Thoracic aorta (tissue), 2 donors: ENCODE results near the gene PARD3B. TPM values are rescaled to one million over a fixed set of nuclear protein-coding genes. Genes with fewer than 3 reads are reported as not detected.

Experiments
- ATAC-seq: fragments of 150-250 bp; one replicate; pipeline ENCODE4 v1.8.0; 2017; ENCODE audit warnings: low read depth; ENCODE audit not compliant: insufficient number of reproducible peaks, low FRiP score
- DNase-seq: peaks from one replicate; pipeline ENCODE4 v3.0.0-alpha.2; 2020; ENCODE audit warnings: low spot score
- H3K27ac ChIP-seq, 2 donors: fragments of 200-600 bp; sonication (generic); 1 replicate in 1 of 2; 2 replicates in 1 of 2; pipeline ENCODE4 v1.5.1; 2016; ENCODE audit warnings: mild to moderate bottlenecking in 2 of 2, moderate library complexity in 2 of 2
- H3K27me3 ChIP-seq: fragments of 200-600 bp; sonication (generic); replicated peaks from 2 replicates; pipeline ENCODE4 v1.6.0; 2016; ENCODE audit warnings: mild to moderate bottlenecking; ENCODE audit not compliant: insufficient read depth
- H3K36me3 ChIP-seq: fragments of 200-600 bp; sonication (generic); one replicate; pipeline ENCODE4 v1.5.1; 2016
- H3K4me1 ChIP-seq, 2 donors: fragments of 200-600 bp; sonication (generic); 1 replicate in 1 of 2; 2 replicates in 1 of 2; pipeline versions ENCODE4 v1.5.1 to v1.6.0; 2016; ENCODE audit warnings: low read depth in 2 of 2, mild to moderate bottlenecking in 1 of 2; ENCODE audit not compliant: control insufficient read depth in 1 of 2
- H3K4me3 ChIP-seq: fragments of 200-600 bp; sonication (generic); 2 replicates; pipeline ENCODE4 v1.5.1; 2016; ENCODE audit warnings: mild to moderate bottlenecking
- H3K9me3 ChIP-seq: fragments of 200-600 bp; sonication (generic); 2 replicates; pipeline ENCODE4 v1.5.1; 2016
- total RNA-seq, 2 donors: library from RNA; depleted of rRNA; stranded (reverse); fragments of >200 nt; gene quantifications; one replicate each; pipeline versions ENCODE4 v1.1.0 to v1.2.3, GENCODE V29; 2016
- TF ChIP-seq, protein P1 (sequence below): fragments of 200-600 bp; sonication (generic); IDR thresholded peaks from one replicate; pipeline ENCODE4 v1.5.1; 2019; ENCODE audit warnings: antibody characterized with exemption

Gene PARD3B
- total RNA-seq, 2 donors from 2014 or later, result 25.7 to 34.5 TPM

DNA sequence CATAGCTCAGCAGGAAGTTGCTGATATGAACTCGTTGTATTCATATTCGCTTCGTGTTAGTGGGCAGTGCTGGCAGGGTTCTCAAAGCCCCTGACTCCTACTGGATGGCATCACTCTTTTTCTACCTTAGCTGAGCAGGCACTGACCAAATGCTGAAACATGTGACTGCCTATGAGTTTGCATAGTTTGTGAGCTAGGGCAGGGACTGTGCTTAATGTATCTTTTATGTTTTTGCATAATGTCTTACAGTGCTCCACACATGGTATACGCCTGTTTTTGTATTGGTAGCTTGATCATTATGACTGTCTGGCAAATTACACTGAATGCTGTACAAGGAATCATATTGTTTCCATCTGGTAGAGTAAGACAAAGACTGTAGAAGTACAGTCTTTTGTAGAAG lies 305.3 kb downstream of the PARD3B start:
- no peak for ATAC-seq
- Histone ChIP-seq H3K9me3 (no peaks in the 10 kb centered on the region), H3K36me3 (no peaks in the 10 kb centered on the region), H3K27me3 (no peaks in the 10 kb centered on the region), H3K27ac (no peak overlapping the region), H3K4me1 (no peaks in the 10 kb centered on the region), H3K4me3 (no peak overlapping the region)
- TF ChIP-seq, protein P1, sequence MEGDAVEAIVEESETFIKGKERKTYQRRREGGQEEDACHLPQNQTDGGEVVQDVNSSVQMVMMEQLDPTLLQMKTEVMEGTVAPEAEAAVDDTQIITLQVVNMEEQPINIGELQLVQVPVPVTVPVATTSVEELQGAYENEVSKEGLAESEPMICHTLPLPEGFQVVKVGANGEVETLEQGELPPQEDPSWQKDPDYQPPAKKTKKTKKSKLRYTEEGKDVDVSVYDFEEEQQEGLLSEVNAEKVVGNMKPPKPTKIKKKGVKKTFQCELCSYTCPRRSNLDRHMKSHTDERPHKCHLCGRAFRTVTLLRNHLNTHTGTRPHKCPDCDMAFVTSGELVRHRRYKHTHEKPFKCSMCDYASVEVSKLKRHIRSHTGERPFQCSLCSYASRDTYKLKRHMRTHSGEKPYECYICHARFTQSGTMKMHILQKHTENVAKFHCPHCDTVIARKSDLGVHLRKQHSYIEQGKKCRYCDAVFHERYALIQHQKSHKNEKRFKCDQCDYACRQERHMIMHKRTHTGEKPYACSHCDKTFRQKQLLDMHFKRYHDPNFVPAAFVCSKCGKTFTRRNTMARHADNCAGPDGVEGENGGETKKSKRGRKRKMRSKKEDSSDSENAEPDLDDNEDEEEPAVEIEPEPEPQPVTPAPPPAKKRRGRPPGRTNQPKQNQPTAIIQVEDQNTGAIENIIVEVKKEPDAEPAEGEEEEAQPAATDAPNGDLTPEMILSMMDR, result no peak
- DNase-seq, result no peak

DNA sequence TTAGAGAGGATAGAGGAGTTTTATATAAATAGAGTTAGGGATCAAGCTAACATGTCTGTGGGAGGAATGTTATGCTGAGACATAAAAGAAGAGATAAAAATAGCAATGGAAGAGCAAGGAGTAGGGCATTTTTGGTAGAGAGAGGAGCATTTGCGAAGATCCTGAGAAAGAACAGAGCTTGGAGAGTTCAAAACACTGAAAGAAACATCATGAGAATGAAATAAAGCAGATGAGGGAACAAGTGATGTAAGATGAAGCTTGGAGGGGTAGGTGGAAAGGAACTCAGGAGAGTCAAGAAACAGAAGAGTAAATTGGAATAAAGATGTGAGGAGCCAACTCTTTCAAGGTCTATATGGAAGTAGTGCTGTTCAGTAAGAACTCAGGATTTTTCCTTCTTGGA lies 308.6 kb downstream of the PARD3B start:
- TF ChIP-seq, protein P1, result no peak
- Histone ChIP-seq H3K4me3 (no peak overlapping the region), H3K4me1 (no peaks in the 10 kb centered on the region), H3K27ac (no peak overlapping the region), H3K9me3 (no peaks in the 10 kb centered on the region), H3K36me3 (no peaks in the 10 kb centered on the region), H3K27me3 (no peaks in the 10 kb centered on the region)
- ATAC-seq, result no peak
- DNase-seq, result no peak

DNA sequence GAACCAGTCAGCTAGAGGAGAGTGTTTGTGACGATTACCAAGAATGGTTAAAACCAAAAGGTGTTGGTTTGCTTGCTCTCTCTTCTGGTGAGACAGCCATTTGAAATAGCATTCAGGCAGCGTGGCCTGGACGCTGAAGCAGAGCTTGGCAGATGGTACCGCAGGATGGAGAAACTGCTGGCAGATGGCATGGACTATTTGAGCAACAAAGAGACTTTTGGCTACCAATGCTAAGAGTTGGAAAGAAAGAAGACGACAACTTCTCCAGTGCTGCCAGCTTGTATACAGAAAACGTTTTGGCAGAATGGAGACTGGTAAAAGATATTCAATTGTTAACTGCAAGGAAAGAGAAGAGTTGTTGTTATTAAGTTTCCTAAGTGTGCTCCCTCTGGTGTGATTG lies 315.0 kb downstream of the PARD3B start:
- no peak for ATAC-seq
- Histone ChIP-seq H3K36me3 (no peaks in the 10 kb centered on the region), H3K27me3 (no peaks in the 10 kb centered on the region), H3K4me1 (no peaks in the 10 kb centered on the region), H3K4me3 (no peak overlapping the region), H3K9me3 (no peaks in the 10 kb centered on the region), H3K27ac (no peak overlapping the region)
- TF ChIP-seq, protein P1, result no peak
- DNase-seq, result no peak

DNA sequence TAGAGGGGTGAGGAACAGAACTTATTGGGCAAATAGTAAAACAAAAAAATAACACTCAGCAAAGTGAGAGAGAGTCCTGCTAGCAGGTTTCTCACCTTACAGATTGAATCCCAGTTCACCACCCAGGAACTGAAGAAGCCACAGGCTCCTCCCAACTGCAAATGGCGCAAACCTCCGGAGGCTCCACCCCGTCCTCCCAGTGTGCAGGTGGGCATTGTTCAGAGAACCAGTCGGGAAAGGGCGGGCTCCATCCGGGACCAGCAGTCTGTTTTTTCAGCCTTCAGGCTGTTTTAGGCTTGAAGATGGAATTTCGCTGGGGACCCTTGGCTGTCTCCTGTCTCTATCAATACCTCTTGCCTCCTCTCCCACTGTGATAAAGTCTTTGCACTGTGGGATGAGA lies 317.5 kb downstream of the PARD3B start:
- H3K4me3 ChIP-seq, result no peak overlapping the region
- no peaks in the 10 kb centered on the region for H3K9me3 ChIP-seq
- no peaks in the 10 kb centered on the region for H3K4me1 ChIP-seq
- ATAC-seq (no peak), DNase-seq (no peak)
- TF ChIP-seq, protein P1, result no peak
- H3K27me3 ChIP-seq, result no peaks in the 10 kb centered on the region
- H3K36me3 ChIP-seq, result no peaks in the 10 kb centered on the region
- no peak overlapping the region for H3K27ac ChIP-seq

DNA sequence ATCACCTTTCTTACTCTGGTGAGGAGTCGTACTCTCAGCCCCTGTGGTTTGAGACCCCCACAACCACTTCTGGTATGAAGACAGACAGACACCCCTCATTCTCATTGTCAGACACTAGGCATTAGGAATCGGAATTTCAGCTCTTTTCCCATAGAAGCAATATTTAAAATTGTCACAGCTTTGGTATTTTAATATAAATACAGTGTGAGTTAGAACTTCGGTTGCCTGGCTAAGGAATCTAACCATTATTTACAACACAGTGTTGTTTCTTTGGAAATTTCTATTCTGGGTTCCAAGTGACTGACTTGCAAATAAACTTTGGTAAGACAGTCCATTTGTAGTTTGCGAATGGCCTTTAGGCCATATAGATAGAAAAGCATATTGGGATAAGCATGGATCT lies 318.1 kb downstream of the PARD3B start:
- H3K4me3 ChIP-seq, result no peak overlapping the region
- no peak overlapping the region for H3K27ac ChIP-seq
- ATAC-seq (no peak), DNase-seq (no peak)
- no peaks in the 10 kb centered on the region for H3K4me1 ChIP-seq
- H3K36me3 ChIP-seq, result no peaks in the 10 kb centered on the region
- H3K27me3 ChIP-seq, result no peaks in the 10 kb centered on the region
- no peaks in the 10 kb centered on the region for H3K9me3 ChIP-seq
- TF ChIP-seq, protein P1, result no peak
